AG08395 (cell line): Measurements from ENCODE around the gene CHAF1A.

Experiments
- DNase-seq: peaks from one replicate; pipeline ENCODE4 v3.0.0; 2012; ENCODE audit warnings: mixed read lengths, low spot score

CHAF1A gene

GRCh38 chr19:4442819-4443146 lies 40.3 kb downstream of the CHAF1A start:
- no peak for DNase-seq

- no peak for DNase-seq
Observed at GRCh38 chr19:4443188-4443587, 40.7 kb downstream of the CHAF1A start.

GRCh38 chr19:4443966-4444764 lies 41.7 kb downstream of the CHAF1A start:
- DNase-seq: no peak

GRCh38 chr19:4444765-4445741 lies 42.6 kb downstream of the CHAF1A start:
- DNase-seq: no peak

- no peak for DNase-seq
Observed at GRCh38 chr19:4445963-4446703, 43.7 kb downstream of the CHAF1A start.

GRCh38 chr19:4446704-4447200 lies 44.3 kb downstream of the CHAF1A start:
- DNase-seq: no peak

- DNase-seq: no peak
Observed at GRCh38 chr19:4447327-4448146, 45.1 kb downstream of the CHAF1A start.

GRCh38 chr19:4448147-4448985 lies 45.9 kb downstream of the CHAF1A start:
- DNase-seq: no peak

GRCh38 chr19:4449022-4449638 lies 46.7 kb downstream of the CHAF1A start:
- no peak for DNase-seq

GRCh38 chr19:4449639-4450028 lies 47.2 kb downstream of the CHAF1A start:
- no peak for DNase-seq

- DNase-seq: no peak
Observed at GRCh38 chr19:4452230-4452990, 50.0 kb downstream of the CHAF1A start.

GRCh38 chr19:4453232-4454179 lies 51.1 kb downstream of the CHAF1A start:
- DNase-seq: no peak

GRCh38 chr19:4454747-4455718 lies 52.6 kb downstream of the CHAF1A start:
- DNase-seq: peak; percentile 67

GRCh38 chr19:4455719-4456475 lies 53.5 kb downstream of the CHAF1A start:
- DNase-seq: peak; percentile 56

GRCh38 chr19:4456476-4456842 lies 54.0 kb downstream of the CHAF1A start:
- DNase-seq: peak; percentile 55
